ENCODE data around the gene LILRB5. TPM values are rescaled to one million over a fixed set of nuclear protein-coding genes. Genes with fewer than 3 reads are reported as not detected.

Gene LILRB5
- total RNA-seq, 4 donors from 2014 or later, result 6.1 to 17.6 (median 9.7) TPM

- TF ChIP-seq POLR2A (IDR thresholded peaks at IDR 0.05) (no peak), CTCF (IDR thresholded peaks at IDR 0.05) (no peak)
- no peak overlapping the region for H3K27ac ChIP-seq
- peak in 1 of 3 donors; percentile 43 for DNase-seq
- H3K27me3 ChIP-seq, result no peaks in the 10 kb centered on the region
- no peaks in the 10 kb centered on the region for H3K9me3 ChIP-seq
- no peaks in the 10 kb centered on the region for H3K36me3 ChIP-seq
- no peak overlapping the region for H3K4me3 ChIP-seq
- no peaks in the 10 kb centered on the region for H3K4me1 ChIP-seq
Observed at GRCh38 chr19:54254195-54254906, 2.7 kb downstream of the LILRB5 start.

- no peak overlapping the region for H3K4me3 ChIP-seq
- no peaks in the 10 kb centered on the region for H3K27me3 ChIP-seq
- no peak overlapping the region for H3K27ac ChIP-seq
- peak in 1 of 3 donors; percentile 21 for DNase-seq
- H3K4me1 ChIP-seq, result no peaks in the 10 kb centered on the region
- TF ChIP-seq POLR2A (IDR thresholded peaks at IDR 0.05), result no peak
- no peak for TF ChIP-seq CTCF (IDR thresholded peaks at IDR 0.05)
- H3K9me3 ChIP-seq, result no peaks in the 10 kb centered on the region
- no peaks in the 10 kb centered on the region for H3K36me3 ChIP-seq
Observed at GRCh38 chr19:54253331-54254194, 3.5 kb downstream of the LILRB5 start.

GRCh38 chr19:54252845-54253244 is 4.2 kb downstream of the LILRB5 start:
- no peaks in the 10 kb centered on the region for H3K27me3 ChIP-seq
- no peaks in the 10 kb centered on the region for H3K9me3 ChIP-seq
- H3K27ac ChIP-seq, result no peak overlapping the region
- peak in 1 of 3 donors; percentile 13 for DNase-seq
- H3K4me3 ChIP-seq, result no peak overlapping the region
- H3K36me3 ChIP-seq, result no peaks in the 10 kb centered on the region
- TF ChIP-seq POLR2A (IDR thresholded peaks at IDR 0.05) (no peak), CTCF (IDR thresholded peaks at IDR 0.05) (no peak)
- H3K4me1 ChIP-seq, result no peaks in the 10 kb centered on the region

DNA sequence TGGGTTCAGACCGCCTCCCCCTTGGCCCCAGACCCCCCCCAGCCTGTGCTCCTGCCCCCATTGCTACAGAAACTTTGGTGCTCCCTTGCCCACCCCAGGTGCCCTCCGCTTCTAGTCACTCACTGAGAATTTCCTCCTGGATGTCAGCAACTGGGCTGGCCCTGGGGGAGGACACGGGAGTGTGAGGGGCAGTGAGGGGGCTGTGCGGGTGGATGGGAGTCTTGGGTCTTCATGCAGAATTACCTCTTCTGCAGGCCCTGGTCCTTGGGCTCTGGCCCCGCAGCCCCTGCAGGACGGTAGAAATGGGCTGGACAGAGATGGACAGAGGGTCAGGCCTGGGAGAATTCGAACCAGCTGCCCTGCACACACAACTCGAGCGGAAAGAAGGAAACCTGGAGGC is 4.8 kb downstream of the LILRB5 start:
- TF ChIP-seq POLR2A (IDR thresholded peaks at IDR 0.05) (no peak), CTCF (IDR thresholded peaks at IDR 0.05) (no peak)
- Histone ChIP-seq H3K36me3 (no peaks in the 10 kb centered on the region), H3K9me3 (no peaks in the 10 kb centered on the region), H3K4me1 (no peaks in the 10 kb centered on the region), H3K27ac (no peak overlapping the region), H3K4me3 (no peak overlapping the region), H3K27me3 (no peaks in the 10 kb centered on the region)
- no peak for DNase-seq

GRCh38 chr19:54248016-54248601 is 9.0 kb downstream of the LILRB5 start:
- peak overlapping the region in 1 of 4 donors; percentile 57 for H3K27ac ChIP-seq

More at GRCh38 chr19:54248016-54248601, 9.0 kb downstream of the LILRB5 start:
- Histone ChIP-seq H3K4me3 (no peak overlapping the region), H3K4me1 (no peaks in the 10 kb centered on the region), H3K36me3 (no peaks in the 10 kb centered on the region), H3K27me3 (no peaks in the 10 kb centered on the region), H3K9me3 (no peaks in the 10 kb centered on the region)
- TF ChIP-seq CTCF (IDR thresholded peaks at IDR 0.05) (no peak), POLR2A (IDR thresholded peaks at IDR 0.05) (no peak)
- peak in 1 of 3 donors; percentile 54 for DNase-seq
